GM23338 (cell line): ENCODE results near the gene ERC2.

Experiments used
- CTCF ChIP-seq, 2 experiments: fragments of 200-600 bp in 1 of 2; sonication (generic) in 1 of 2; conservative IDR thresholded peaks; 2 replicates each; pipeline versions ENCODE4 v1.5.1 to v1.6.1; 2016 to 2017; ENCODE audit warnings: antibody characterized with exemption in 2 of 2, low read depth in 2 of 2, mild to moderate bottlenecking in 2 of 2, moderate library complexity in 1 of 2
- EZH2 ChIP-seq: fragments of 200-600 bp; sonication (generic); IDR thresholded peaks from one replicate; pipeline ENCODE4 v1.8.0; 2017; ENCODE audit warnings: antibody characterized with exemption, mild to moderate bottlenecking, low read depth; ENCODE audit not compliant: unreplicated experiment
- EZH2phosphoT487 ChIP-seq: fragments of 200-600 bp; sonication (generic); IDR thresholded peaks from one replicate; pipeline ENCODE4 v1.8.1; 2018; ENCODE audit warnings: antibody characterized with exemption; ENCODE audit not compliant: unreplicated experiment
- JUNB ChIP-seq: IDR thresholded peaks from one replicate; pipeline ENCODE4 v1.6.1; 2016; ENCODE audit warnings: antibody characterized with exemption; ENCODE audit not compliant: unreplicated experiment
- STAT1 ChIP-seq: IDR thresholded peaks from one replicate; pipeline ENCODE4 v1.6.1; 2016; ENCODE audit warnings: antibody characterized with exemption; ENCODE audit not compliant: unreplicated experiment

- no peak for TF ChIP-seq CTCF (conservative IDR thresholded peaks at IDR 0.05; ENCODE audit: low read depth in 2 of 2)
- no peak for TF ChIP-seq STAT1
- no peak for TF ChIP-seq EZH2
- no peak for TF ChIP-seq EZH2phosphoT487
- no peak for TF ChIP-seq JUNB
These were observed 79.0 kb downstream of the ERC2 start for GRCh38 chr3:56389183-56389830.
